ENCODE results near the gene MAP3K4.
"Not testable (repeated sequence)": the region's sequence is repeated elsewhere in the genome, so short reads cannot be mapped to it uniquely, and the experiment has no call there.

MAP3K4 gene

GRCh38 chr6:160972594-160972993 lies 19.0 kb upstream of the MAP3K4 start:
- not testable (repeated sequence) for DNase-seq

GRCh38 chr6:160973311-160974250 lies 18.0 kb upstream of the MAP3K4 start:
- DNase-seq = no peak

- no peak for DNase-seq
These were observed 17.2 kb upstream of the MAP3K4 start for GRCh38 chr6:160974304-160974771.

DNA sequence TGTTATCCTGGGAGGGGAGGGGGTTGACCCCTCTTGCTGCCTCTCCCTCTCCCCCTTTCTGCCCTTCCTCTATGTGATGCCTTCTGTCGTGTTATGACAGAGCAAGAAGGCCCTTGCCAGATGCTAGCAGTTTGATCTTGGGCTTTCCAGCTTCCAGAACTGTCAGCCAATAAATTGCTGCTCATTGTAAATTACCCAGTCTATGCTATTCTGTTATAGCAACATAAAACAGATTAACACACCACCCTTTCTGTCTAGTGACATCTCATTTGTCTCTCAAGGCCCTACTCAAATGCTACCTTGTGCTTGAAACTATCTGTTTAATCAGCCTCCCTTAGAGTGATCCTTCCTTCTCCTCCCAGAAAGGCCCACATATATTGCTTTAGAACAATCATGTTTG lies 16.4 kb upstream of the MAP3K4 start:
- DNase-seq = no peak

DNA sequence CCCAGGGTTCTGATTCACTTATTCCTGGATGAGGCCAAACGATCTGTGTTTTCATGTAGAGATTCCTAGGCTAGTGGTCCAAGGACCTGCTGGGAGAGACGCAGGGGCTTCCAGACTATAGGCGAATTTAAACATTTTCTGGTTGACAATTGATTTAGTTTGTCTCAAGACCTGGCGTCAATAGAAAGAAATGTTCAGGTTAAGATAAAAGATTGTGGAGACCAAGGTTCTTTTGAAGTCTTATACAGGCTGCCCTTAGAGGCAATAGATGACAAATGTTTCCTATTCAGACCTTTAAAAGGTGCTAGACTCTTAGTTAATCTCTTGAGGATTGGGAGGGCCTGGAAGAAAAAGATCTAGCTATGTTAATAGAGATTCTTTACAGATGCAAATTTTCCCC lies 15.6 kb upstream of the MAP3K4 start:
- not testable (repeated sequence) for DNase-seq

DNA sequence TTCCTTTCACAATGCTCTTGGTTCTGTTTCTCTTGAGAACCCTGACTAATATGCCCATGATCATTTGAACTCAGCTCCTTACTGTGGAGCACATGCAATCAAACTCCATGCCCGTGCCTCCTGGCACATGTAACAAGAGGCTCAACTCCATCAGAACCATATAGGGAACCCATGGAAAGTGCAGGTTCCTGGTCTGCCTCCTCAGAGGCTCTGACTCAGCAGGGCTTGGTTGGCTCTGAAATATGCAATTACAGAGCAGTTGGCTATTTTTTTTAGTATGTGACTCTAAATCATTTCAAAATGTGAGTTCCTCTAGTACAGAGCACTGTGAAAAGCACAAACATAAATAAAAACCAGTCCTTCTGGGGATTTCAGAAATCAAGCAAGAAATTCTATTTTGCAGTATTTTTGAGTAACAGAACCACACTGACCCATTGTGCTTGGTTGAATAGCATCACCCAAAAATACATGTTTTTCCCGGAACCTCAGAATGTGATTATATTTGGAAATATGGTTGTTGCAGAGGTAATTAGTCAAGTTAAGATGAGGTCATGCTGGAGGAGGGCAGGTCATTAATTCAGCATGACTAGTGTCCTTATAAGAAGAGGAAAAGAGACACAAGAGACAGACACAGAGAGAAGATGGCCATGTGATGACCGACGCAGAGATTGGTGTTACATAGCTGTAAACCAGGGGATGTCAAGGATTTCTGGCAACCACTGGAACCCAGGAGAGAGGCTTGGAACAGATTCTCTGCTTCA lies 13.2 kb upstream of the MAP3K4 start:
- no peak for DNase-seq

- DNase-seq = no peak
These were observed 12.4 kb upstream of the MAP3K4 start for GRCh38 chr6:160979061-160979708.

GRCh38 chr6:160983377-160983948 lies 8.1 kb upstream of the MAP3K4 start:
- DNase-seq = not testable (repeated sequence)

- DNase-seq = no peak
These were observed 4.7 kb upstream of the MAP3K4 start for GRCh38 chr6:160986851-160987250.

DNA sequence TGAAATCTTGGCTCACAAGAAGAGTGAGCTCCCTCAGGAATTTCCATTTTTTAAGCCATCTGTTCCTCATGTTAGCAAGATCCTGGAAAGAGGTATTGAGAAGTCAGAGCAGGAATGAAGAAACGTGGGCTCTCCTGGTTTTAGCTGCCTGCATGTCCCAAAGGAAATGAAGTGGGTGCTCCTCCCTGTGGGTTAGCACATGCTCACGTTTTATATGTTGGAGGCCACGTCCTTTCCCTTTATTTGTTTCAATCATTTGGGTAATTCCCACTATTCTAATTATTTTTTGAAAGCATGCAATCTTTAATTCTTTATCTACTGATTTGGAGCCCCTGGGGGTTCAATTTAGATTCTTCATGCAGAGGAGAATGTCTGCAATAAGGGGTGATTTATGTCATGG lies 4.3 kb upstream of the MAP3K4 start:
- DNase-seq = no peak

GRCh38 chr6:160990847-160991405 lies 643 bp upstream of the MAP3K4 start:
- DNase-seq = no peak

DNA sequence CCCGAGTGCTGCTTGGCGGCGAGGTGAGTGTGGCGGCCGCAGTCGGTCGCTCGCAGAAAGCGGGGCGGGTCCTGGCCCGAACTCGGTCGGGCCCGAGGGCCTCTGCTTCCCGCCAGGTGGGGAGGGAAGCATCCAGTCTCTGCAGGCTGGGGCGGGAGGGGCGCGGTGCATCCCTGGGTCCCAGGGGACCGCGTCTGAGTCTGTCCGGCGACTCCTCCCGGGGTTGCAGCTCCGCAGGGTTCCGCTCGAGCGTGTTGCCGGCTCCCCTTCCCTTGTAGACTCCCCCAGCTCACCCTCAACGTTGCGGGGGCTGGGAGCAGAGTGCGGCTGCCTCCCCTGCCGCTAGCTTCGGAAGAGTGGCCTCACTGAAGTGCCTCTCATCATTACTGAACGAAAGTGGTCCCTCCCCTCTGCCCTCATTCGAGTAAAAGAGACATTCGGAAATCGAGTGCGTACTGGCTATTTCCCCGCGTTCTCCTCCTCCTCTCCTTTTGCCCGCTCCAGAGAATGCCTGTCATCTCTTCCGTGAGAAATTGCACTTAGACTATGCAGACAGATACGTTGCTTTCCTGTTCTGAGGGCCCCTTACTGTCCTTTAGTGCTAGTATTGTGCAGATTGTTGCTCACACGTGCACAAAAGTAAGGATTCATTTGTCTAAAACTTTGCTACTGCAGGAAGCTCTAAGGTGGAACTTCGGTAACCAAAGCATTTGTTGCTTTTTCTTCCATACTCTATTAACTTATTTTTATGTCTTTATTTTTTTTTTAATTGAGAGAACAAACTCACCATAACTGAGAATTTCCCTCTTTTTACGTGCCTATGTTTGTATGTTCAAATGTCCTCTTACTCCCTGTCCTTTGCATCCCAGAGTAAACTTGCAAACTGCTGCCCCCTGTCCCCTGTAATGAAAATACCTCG lies 751 bp downstream of the MAP3K4 start:
- peak; percentile 46 for DNase-seq

GRCh38 chr6:160992980-160993314 lies 1.4 kb downstream of the MAP3K4 start:
- no peak for DNase-seq

GRCh38 chr6:160995271-160995670 lies 3.7 kb downstream of the MAP3K4 start:
- no peak for DNase-seq

DNA sequence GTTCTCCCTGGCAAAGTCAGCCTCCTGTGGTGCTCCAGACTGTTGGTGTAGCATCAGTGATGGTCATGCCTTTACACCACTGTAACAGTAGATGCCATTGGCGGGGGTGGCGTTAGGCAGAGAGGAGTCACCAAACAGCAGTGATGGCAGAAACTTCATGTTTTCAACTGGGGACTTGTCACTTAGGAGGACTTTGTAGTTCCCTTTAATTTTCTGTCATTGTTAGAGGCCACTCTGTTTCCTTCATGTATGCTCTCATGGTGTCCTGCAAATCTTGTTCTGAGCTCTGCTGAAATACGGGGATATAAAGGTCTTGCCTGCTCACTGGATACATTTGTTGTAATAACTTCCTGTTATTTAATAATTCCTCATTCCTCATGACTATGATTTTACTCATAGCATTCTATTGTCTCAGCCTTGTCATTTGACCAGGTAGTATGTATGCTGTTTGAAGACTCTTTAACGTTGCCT lies 4.6 kb downstream of the MAP3K4 start:
- DNase-seq = no peak

- DNase-seq = no peak
These were observed 6.6 kb downstream of the MAP3K4 start for GRCh38 chr6:160998217-160998616.

- no peak for DNase-seq
These were observed 7.2 kb downstream of the MAP3K4 start for GRCh38 chr6:160998766-160999165.

GRCh38 chr6:160999516-160999915 lies 7.9 kb downstream of the MAP3K4 start:
- no peak for DNase-seq

DNA sequence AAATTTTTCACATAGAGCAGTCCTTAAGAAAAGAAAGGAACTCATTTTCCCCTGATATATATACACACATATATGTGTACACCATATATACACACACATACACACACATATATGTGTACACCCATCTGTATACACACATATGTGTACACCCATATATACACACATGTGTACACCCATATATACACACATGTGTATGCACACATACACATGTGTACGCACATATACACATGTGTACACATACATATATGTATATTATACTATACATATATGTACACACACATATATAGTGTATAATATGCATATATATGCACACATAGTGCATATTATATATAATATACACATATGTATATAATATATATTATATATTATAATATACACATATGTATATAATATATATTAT lies 9.1 kb downstream of the MAP3K4 start:
- no peak for DNase-seq

DNA sequence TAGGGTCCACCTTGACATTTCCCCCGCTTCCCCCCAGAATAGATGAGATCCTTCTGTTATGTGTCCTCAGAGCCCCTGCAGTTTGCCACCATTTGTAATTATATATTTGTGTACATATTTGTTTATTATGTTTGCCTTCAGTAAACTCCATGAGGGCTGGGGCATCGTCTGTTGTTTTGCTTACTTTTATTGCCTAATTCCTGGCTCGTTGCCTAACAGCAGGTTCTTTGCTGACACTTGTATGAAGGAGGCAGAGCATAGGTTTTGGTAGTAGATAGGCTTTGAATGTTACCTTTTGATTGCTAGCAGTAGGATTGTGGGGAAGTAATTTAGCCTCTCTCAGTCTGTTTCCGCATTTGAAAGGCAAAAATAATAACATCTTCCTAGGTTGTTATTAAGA lies 9.9 kb downstream of the MAP3K4 start:
- DNase-seq = no peak

GRCh38 chr6:161003336-161003735 lies 11.8 kb downstream of the MAP3K4 start:
- no peak for DNase-seq

Measured in effector CD8-positive, alpha-beta T cell (primary cell).